Glomerular visceral epithelial cell (primary cell): ENCODE data around the gene FAM76B.
A peak's percentile ranks its signal among the peaks of the same experiment; 100 is the strongest.
"Not testable (repeated sequence)": the region's sequence is repeated elsewhere in the genome, so short reads cannot be mapped to it uniquely, and the experiment has no call there.

ENCODE experiments used
- DNase-seq: peaks from one replicate; pipeline ENCODE4 v3.0.0-alpha.2; 2016; ENCODE audit errors: extremely low spot score

Gene FAM76B

DNA sequence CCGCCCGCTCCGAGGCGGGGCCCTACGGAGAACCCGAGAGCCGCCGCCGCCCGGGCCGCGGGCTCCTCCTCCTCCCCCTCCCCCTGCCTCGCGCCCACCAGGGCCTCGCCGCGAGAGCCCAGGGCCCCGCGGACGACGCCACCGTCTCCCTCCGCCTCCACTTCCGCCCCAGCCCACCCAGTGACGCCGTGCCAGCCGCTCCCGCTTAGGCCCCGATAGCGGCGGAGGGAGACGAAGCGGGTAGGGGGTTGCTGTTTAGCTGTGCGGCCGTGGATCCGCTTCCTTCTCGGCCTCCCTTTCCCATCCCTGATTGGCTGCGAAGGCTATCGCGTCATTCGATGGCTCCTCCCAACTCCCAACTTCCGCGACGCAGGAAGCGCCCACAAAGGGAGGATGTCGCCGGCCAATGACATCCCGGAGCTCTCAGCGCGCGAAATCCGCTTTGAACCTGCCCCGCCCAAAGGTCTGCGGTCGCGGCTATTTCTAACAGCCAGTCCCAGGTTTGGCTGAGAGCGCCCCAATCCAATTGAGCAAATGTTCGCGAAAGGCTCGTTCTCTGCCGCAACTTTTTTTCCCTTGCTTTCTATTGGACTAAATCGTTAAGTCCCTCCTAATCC is at the start of gene FAM76B:
FAM76B (minus strand) TSS at position 277 of the 617 bp plus-strand sequence. CDS start 304 bp downstream, outside the sequence.
- peak; percentile 98 for DNase-seq

DNA sequence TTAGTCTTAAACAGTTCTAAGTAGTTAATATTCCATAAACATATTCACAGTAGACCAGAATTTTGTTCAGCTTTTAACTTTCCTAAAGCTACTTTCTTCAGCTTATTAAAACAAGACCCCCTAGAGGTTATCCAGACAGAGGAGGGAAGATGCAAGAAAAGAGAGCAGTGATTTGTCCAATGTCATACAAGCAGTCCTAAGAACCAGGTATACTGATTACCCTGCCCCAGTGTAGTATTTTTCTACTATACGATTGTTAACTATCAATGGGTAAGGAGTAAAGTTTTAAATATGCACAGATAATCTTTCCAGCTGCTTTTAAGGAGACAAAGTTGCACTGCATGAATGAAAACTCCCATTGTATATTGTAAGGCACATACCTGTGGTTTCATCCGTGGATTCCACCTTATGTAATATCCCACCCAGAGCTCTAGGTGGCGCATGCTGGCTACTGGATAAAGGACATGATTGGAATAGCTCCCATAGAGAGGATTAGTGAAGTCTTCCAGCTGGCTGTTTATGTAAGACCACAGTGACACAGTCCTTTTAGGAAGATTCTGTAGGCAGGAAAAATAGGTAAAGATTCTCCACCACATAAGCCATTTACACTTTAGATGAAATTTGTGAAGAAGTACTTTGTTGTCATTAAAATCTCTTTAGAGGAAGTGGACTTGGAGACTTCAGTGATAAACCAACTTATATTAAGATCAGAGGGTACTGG is 46.3 kb upstream of the FAM76B start:
- peak; percentile 86 for DNase-seq

DNA sequence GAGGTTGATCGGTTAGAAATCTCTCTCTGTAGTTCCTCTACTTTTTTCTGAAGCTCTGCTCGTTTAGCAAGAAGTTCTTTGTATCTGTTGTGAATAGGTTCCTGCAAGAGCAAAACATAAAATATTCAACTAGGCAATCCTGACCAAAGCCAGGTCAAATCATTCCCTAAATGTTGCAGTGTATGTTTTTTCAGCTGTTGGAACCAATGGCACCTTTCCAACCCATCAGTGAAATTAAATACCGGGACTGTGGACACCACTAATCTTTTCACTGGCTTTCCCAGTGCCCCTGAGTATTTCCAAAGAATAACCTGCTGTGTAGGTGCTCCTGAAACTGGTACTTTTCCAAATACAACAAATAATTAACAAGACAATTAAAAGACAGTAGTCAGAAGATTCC is 45.8 kb upstream of the FAM76B start:
- no peak for DNase-seq

DNA sequence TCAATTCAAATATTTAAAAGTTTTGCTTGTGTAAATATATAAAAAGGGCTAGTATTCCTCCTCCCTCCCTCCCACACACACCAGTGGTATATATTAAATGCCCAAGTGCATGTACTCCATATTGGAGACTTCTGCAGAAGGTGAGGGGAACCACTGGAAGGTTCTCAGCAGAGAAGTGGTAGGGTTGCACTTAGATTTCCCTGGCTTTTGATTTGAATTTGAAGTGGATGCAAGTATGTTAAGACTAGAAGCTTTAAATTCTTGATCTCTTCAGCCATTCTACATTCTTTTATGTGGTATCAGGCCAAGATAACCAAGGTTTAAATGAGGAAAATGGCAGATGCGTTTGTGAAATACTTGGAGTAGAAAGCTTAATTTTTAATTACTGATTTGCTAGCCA is 43.8 kb upstream of the FAM76B start:
- DNase-seq, result no peak

DNA sequence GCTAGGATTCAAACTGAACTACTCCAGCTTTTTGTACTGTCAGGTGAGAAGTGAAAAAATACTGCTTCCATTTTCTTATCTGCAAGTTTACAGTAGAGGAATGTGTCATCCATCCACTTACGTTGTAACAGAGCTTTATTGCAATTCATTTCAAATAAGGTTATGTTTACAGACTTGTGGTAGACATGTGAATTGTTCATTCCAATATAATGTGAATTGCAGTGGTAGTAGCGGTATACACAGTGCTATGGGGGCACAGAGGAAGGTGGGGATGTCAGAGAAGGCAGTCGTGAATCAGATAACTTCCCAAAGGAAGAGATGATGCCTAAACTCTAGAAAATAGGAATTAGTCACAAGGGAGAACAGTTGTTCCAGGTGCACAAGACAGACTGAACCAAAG is 43.2 kb upstream of the FAM76B start:
- no peak for DNase-seq

DNA sequence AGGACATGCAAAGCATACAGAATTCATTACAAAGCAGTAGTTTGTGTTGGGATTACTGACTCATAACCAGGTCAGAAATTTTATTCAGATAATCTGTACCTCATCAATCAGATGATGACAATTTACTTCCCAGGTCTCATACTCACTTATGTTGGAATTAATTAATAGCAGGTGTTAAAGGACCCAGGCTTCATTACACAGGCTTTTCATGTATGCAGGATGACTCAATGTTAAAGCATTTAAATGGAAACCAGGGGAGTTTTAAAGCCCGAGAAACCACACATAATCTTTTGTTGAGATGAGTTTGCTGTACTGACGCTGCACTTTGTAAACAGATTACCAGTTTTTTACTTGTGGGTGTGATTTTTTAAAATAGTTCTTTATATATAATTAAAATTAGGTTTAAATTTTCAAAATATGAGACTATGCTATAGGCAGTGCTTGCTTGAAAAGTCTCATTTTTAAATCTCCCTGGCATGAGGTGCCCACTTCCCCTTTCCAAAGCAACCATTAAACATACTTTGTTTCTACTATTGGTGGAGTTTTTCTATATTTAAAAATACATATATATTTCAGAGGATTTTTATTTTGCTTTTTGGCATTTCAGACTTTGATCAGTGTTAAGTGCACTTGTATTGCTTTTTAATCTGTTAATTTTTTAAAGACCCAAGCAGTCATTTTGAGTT is 41.8 kb upstream of the FAM76B start:
- peak; percentile 73 for DNase-seq

DNA sequence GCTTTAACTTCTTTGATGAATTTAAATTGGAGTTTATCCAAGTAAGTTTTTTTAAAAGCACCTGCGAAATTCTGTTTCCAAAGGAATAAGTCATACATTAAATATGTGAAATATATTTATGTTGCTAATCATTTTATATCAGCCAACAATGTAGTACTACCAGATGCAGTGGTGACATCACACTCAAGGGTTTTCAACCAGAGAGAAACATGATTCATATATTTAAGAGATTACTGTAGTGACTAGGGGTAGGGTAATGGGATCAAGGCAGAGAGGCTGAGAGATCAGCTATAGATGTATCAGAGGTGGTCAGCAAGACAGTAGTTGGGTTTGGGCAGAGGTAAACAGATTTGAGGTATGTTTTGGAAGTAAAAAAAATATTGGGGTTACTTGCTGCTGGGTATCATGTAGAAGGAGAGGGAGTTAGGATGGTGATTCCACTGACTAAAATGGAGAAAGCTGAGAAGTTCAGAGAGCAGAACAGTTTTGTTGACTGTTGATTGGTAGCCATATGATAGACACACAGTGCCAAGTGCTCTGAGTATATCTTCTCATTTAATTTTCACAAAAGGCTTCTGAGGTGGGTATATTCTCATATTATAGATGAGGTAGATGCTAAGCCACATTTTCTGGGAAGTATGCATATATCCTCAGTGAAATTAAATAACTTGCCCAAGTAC is 40.1 kb upstream of the FAM76B start:
- peak; percentile 29 for DNase-seq

DNA sequence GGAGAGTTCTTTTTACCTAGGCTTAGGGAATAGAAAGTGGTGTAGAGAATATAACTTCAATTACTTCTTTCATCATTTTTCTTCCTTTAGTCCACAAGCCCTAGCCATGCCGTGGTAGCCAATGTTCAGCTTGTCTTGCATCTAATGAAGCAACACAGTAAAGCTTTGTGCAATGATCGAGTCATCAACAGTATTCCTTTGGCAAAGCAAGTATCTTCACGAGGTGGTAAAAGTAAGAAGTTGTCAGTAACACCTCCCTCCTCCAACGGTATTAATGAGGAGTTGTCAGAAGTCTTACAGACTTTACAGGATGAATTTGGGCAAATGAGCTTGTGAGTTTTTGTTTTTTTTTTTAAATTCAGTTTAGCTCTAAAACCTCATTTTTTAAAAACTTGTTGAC is 38.1 kb upstream of the FAM76B start:
- no peak for DNase-seq

DNA sequence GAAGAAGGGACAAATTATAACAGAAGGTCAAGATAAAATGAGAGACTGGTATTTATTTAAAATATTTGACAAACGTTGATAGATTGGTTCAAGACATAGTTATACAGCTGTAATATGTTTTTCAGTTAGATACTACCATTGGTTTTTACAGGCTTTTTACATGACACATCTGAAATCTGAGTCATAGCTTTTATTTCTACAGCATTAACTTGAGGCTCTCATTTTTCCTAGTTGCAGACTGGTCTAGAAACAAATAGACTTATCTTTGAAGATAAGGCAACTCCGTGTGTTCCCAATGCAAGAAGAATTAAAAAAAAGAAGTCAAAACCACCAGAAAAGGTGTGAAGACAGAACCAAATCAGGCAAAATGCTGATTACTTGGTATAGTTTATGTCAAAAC is 32.1 kb upstream of the FAM76B start:
- no peak for DNase-seq

DNA sequence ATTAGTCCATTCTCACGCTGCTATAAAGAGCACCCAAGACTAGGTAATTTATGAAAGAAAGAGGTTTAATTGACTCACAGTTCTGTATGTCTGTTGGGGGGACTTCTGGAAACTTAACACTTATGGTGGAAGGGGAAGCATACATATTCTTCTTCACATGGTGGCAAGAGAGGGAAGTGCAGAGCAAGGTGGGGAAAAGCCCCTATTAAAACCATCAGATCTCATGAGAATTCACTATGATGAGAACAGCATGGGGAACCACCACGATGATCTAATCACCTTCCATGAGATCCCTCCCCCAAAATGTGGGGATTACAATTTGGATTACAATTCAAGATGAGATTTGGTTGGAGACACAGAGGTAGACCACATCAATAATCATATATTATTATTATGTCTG is 26.5 kb upstream of the FAM76B start:
- no peak for DNase-seq

DNA sequence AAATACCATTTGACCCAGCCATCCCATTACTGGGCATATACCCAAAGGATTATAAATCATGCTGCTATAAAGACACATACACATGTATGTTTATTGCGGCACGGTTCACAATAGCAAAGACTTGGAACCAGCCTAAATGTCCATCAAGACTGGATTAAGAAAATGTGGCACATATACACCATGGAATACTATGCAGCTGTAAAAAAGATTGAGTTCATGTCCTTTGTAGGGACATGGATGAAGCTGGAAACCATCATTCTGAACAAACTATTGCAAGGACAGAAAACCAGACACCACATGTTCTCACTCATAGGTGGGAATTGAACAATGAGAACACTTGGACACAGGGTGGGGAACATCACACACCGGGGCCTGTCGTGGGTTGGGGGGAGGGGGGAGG is 21.5 kb upstream of the FAM76B start:
- not testable (repeated sequence) for DNase-seq

DNA sequence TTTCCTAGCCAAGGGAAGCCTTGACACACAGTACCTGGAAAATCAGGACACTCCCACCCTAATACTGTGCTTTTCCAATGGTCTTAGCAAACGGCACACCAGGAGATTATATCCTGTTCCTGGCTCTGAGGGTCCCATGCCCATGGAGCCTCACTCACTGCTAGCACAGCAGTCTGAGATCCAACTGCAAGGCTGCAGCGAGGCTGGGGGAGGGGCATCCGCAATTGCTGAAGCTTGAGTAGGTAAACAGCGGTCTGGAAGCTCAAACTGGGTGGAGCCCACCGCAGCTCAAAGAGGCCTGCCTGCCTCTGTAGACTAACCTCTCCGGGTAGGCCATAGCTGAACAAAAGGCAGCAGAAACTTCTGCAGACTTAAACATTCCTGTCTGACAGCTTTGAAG is 16.9 kb upstream of the FAM76B start:
- DNase-seq, result not testable (repeated sequence)

DNA sequence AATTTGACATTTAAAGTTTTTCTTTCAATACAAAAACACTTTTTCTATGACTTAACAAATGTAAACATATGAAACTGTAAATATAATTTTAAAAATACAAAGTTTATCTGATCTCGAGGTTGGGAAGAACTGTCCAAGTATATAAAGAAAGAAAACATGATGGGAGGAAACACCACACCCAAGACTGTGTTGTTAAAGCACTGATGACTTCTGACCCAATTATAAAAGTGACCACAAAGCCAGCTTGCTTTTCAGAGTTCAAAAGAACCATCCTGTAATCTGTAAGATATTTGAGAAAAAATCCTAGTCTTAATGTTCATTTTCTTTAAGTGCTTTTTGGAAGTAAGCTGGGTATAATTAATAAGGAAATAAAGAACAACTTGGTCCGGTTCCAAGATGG is 16.3 kb upstream of the FAM76B start:
- no peak for DNase-seq

DNA sequence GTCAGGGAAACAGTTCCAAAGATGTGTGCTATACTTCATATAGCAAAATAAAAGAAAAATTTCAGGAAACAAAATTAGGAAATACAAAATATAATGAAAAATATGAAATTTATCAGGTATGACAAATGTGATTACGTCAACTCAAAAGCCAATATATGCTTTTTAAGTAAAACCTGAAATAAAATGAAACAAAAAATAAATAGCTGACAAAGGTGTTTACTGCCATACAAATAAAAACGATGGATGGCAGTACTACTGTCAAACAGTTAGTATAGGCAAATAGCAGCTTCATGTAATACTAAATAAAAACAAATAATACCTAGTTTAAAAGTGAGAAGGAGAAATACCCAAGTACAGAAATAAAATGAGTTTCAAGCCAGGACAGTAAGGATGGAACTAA is 14.4 kb upstream of the FAM76B start:
- no peak for DNase-seq

DNA sequence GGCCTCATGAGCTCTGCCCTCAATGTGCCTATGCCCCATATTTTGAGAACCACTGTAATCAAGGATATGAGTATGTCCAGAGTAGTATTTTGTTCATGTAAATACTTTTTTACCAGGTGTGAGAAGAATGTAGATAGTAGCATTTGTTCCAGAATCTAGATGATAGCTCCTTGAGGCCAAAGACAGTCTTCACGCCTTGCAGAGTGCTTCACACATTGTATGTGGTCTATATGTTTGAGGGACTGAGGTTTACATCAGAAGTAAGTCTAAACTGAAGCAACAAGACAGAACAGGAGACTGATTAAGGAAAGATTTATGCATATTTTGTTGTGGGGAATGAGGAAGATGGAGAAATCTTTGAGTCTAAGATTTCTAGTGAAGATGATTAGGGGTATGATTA is 13.2 kb upstream of the FAM76B start:
- DNase-seq, result no peak

DNA sequence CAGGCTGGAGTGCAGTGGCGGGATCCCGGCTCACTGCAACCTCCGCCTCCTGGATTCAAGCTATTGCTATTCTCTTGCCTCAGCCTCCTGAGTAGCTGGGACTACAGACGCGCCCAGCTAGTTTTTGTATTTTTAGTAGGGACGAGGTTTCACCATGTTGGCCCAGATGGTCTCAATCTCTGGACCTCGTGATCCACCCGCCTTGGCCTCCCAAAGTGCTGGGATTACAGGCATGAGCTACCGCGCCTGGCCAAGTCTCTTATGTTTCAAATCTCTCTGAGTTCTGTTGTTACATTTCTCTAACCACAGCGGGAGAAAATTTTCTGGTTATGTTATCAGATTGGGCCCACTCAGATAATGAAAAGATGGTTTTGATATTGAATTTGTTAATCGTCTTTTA is 10.9 kb upstream of the FAM76B start:
- no peak for DNase-seq

DNA sequence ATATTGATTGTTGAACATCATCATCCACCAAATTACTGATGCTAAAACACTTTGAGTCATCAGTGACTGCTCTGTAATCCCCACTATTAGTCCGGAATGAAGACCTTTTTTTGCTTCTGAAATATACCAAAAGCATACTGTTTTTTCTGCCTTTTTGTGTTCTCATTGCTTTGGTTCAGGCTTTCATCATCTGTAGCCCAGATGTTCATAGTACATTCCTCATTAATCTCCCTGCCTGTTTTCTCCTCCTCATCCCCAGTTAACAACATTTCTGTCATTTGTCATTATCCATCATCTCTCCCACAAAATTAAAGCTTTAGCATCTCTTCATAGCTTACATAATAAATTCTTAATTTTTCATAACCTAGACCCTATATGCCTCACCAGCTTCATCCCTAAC is 10.0 kb upstream of the FAM76B start:
- DNase-seq, result no peak

DNA sequence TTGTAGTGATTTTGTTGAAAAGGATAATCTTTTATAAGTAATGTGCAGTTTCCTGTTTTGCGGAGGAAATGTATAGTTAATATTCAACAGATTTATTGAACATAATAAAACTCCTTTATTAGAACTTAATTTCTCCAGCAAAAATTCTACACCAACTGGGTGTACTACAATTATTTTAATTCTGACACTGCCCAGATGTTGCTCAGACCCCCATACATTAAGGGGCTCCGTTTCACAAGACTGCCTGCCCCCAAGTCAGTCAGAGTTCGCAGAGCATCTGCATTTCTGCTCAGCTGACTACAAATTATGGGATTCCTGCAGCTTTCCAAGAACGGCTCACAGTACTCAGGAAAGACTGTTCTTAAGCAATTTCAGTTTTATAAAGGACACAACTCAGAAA is 6.9 kb upstream of the FAM76B start:
- no peak for DNase-seq

DNA sequence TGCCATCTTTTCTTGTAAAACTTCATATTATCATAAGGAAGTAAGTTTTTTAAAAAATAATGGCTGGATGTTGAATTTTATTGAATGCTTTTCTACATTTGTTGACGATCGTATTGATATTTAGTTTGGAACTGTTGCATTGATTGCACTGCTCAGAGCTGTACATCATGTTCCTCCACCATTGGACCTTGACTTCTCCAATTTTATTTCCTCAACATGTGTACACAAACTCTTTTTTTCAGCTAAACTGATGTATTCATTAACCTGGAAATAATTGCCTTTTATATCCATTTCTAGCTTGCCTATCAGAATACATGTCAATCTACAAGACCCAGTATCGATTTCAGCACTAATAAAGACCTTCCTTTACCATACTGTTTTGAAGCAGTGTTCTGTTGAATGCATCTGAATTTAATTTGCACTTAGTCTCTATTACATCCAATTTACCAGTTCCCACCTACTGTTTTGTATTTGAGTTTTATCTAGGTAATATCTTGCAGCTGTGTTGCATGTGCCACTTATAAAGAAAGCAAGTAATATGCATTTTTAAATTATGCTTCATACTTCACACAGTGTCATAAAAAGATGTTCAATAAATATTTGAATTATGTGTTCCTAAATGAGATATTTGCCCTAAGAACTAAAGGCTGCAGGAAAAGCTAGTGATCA is 6.2 kb upstream of the FAM76B start:
- no peak for DNase-seq

DNA sequence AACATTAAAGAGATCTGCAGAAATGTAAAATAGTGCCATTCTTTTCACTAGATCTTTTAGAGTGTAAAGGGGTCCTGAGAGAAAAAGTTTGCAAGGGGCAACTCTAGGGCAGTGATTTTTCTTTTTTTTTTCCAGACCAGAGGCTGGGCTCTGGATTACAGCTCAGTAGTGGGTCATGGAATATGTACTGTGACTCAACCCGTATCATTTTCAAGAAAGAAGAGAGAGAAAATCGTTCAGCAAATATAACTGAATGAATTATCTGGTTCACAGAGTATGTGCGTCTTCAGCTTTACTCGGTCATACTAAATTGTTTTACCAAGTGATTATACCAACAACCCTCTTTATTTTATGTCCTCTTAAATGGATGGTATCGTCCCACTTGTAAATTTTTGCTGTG is 4.5 kb upstream of the FAM76B start:
- no peak for DNase-seq

DNA sequence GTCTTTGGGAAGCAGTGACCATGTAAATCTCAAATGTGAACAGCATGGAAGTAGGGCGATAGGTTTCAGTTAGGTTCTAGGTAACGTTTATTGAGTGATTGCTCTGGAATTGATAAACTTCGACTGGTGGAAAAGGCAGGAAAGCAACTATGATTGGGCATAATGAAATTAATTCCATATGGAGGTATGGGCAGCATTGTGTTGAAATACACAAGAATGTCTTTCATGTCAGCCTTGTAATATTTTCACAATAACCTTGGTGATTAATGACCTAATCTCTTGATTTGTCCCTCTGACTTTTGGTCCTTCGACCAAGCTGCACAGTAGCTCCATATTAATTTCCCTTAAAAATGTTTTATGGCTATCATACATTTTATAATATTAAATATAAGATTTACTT is 3.5 kb upstream of the FAM76B start:
- no peak for DNase-seq

DNA sequence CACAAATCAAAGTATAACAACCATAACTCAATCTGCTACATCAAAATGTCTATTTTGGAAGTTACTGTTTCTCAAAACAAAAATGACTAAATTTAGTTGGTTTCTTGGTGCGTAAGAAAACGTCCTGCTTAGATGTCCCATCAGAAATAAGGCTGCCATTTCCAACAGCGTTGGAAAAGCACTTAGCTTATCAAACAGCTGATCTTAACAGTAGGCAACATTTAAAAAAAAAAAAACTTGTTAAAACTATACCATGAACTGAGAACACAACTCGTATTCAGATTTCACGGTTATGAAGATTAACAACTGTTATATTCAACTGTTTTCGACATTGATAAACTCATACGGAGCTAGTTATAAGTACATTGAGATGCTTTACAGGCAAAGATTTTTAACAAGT is 3.1 kb upstream of the FAM76B start:
- no peak for DNase-seq
